Stimulated activated CD8-positive, alpha-beta memory T cell treated with anti-CD3 and anti-CD28 coated beads, Interleukin-15, amount 100 ng/mL, for 24 hours (primary cell): Measurements from ENCODE around the gene GALNT17.
"Not testable (repeated sequence)": the region's sequence is repeated elsewhere in the genome, so short reads cannot be mapped to it uniquely, and the experiment has no call there.

Source experiments
- DNase-seq: peaks from one replicate; pipeline ENCODE4 v3.0.0-alpha.2; 2020; ENCODE audit warnings: low read depth

The GALNT17 gene

DNA sequence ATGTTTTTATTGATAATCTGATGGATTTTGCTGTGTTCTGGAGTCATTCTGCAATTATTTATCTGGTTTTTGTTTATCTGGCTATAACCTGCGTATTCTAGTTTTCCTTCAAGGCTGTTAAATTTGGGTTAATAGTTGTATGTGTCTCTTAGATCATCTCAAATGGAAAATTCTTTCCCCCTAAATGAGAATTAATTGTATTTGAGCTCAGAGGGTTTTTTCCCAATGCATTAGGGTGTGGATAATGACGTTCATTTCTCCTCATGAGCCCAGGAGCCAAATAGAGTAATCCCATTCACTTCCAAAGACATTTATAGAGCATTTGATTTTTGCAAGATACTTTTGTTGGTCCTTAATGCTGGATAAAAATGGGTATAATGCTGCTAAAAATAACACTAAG, 564.6 kb downstream of the GALNT17 start:
- DNase-seq = no peak

DNA sequence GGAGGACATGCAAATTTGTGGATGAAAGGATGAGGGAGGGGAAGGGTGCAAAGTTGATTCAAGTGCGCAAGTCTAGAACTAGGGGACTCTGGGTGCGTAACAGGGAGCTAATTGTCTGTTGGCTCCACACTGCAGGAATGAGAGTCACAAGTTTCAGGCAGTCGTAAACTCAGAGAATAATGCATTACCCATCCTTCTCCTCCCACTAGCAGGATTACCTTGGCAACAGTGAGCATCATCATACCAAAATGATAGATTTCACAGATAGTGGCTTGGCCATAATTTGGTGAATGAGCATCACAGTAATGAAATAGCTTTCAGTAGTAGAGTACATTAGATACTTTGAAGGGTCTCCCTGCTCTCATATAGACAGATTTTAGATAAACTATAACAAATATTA, 565.5 kb downstream of the GALNT17 start:
- DNase-seq = no peak

DNA sequence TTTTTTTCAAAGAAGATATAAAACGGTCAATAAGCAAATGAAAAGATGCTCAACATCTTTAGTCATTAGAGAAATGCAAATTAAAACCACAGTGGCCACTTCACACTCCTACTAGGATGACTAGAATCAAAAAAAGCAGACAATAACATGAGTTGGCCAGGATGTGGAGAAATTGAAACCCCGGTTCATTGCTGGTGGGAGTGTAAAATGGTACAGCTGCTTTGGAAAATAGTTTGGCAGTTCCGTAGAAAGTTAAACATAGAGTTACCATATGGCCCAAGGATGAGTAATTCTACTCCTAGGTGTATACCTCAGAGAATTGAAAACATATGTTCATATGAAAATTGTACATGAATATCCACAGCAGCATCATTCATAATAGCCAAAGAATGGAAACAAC, 573.3 kb downstream of the GALNT17 start:
- DNase-seq = no peak

DNA sequence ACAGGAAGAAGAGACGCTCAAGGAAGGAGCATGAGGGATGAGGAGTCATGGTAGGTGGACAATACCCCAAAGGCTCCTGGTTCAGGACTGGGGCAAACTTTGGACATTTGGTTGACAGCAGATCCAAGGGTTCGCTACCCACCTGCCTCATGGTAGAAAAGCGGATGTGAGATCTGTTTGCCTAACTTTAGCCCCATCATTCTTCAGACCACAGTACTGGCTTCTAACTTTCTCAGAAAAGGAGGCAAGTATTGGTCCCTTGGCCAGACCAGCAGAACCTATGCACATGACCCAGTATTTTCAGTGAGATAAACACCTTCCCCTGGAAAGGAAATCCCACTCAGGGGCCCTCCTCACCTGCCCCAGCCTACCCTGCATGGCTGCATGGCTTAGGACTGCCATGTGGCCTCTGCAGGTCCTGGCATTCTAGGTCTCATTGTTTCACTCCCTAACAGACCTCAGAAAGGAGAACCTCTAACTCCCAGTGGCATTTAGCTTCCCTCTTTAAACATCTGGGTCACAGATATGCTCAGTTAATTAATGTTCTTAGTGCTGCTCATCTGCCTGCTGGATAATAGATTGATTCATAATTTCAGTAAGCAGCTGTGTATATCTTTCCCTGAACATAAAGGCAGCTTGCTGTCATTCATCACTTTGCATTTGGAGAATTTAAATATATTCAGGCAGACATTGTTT, 574.1 kb downstream of the GALNT17 start:
- no peak for DNase-seq

DNA sequence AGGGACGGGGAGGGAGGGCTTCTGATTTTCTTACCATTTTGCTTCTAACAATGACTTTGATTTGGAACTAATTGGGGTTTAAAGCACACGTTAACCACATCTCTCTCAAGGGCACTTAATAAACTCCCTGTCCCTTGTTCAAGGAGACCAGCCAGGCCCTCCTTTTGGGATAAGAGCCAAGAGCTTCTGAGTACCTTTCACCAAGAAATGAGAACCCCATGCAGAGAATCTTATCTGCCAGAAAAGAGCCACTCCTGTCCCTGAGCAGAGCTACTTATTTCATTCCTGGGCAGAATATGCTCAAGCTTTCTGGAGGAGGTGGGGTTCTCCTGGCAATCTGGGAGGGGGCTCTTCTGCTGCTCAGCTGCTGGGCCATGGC, 574.6 kb downstream of the GALNT17 start:
- no peak for DNase-seq

DNA sequence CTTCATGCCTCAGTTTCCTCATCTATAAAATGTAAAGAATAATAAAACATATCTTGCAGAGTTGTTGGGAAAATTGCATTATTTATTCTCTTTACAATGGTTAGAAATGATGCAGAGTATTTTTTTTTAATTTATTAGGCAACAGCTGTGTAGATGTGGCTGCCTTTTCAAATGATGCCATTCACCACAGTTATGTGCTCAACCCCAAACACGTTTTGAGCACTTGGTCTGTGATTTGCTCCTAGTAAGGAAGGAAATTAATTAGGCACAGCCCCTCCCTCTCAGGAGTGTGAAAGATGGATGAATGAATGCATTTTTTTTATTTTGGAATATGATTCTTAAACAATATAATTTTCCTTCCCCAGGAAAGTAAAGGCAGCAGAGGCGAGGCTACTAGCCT, 575.1 kb downstream of the GALNT17 start:
- no peak for DNase-seq

DNA sequence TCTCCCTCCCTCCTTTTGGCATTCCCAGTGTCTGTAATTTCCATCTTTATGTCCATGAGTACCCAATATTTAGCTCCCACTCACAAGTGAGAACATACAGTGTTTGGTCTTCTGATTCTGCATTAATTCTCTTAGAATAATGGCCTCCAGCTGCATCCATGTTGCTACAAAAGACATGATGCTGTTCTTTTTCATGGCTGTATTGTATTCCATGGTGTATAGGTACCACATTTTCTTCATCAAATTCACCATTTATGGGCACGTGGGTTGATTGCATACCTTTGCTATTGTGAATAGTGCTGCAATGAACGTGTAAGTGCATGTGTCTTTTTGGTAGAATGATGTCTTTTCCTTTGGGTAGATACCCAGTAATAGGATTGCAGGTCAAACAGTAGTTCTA, 576.8 kb downstream of the GALNT17 start:
- DNase-seq = no peak

DNA sequence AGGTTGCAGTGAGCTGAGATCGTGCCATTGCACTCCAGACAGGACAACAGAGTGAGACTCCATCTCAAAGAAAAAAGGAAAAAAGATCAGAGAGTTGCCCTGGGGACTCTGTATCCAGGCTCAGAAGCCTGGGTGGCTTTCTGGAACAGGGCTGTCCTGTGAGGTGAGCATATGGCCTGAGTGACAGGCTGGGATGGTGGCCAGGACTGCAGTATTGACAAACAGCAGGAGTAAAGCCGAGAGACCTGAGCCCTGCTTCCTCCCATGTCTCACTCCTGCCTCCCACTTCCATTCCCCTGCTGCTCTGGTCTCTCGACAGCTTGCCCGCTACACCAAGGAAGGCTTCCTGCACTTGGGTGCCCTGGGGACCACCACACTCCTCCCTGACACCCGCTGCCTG, 578.5 kb downstream of the GALNT17 start:
- DNase-seq = no peak

DNA sequence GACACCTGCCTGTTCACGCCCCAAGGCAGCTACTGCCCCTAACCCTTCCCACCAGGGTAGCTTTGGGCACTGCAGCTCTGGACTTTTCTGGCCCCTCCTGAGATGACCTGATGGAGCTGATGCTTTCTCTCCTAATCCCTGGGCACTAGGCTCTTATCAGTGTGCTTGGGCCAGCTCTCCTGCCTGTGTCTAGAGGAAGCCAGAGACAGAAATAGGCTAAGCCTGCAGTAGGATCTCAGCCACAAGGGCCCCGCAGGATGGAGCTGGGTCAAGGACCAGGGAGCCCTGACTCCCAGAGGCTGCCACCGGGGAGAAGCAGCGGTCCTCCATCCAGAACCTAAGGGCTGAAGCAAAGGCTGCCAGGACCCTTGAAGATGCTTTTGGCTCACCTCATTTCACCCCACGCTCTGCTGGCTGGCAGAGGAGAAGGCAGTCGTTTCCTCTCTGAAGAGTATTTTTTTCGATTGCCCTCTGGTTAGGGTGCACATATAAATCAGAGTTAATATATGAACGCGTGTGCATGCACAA, 580.8 kb downstream of the GALNT17 start:
- no peak for DNase-seq

DNA sequence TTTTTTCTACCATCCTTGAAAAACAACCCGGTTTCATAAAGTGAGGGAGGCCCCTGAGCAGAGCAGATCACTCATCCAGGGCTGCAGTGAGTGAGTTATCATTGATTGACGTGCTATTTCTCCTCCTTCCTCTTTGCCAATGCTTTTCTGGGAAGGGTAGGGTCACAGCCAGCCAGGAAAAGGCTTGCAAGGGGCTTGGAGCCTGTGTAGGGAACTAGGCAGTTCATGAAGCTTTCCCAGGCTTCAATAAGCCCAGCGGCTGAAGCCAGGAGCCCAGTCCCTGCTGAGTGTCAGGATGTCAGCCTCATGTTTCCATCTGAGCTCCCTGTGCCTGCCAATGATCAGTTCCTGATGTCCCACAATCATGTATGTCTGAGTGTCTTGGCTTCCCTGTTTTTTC, 584.7 kb downstream of the GALNT17 start:
- no peak for DNase-seq

DNA sequence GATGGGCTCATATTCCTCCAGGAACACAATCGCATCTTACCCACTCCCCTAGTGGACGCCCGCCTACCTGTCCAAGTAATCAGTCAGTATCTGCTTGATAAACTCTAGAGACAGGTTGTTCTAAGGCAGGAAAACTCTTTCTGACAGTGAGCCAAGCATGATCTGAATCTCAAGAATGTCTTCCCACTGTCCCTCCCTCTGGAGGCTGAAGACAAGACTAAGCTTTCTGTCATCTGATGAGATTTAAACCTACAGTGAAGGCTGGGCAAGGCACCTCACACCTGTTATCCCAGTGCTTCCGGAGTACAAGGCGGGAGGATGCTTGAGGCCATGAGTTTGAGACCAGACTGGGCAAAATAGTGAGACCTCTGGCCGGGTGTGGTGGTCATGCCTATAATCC, 586.6 kb downstream of the GALNT17 start:
- no peak for DNase-seq

DNA sequence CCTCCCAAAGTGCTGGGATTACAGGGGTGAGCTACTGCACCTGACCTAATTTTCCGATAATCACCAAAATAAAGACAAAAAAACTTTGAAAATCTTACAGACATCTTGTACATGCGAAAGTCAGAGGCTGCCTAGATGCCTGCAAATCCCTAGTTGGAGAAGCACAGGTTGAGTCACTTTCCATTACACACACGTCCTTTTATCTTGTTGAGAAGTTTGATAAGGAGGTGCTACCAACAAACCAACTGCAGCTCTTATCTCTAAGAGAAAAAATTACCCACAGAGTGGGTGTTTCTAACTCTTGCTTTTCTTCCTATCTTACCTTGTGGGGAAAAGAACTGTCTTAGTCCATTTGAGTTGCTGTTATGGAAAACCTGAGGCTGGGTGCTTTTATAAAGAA, 589.8 kb downstream of the GALNT17 start:
- no peak for DNase-seq

DNA sequence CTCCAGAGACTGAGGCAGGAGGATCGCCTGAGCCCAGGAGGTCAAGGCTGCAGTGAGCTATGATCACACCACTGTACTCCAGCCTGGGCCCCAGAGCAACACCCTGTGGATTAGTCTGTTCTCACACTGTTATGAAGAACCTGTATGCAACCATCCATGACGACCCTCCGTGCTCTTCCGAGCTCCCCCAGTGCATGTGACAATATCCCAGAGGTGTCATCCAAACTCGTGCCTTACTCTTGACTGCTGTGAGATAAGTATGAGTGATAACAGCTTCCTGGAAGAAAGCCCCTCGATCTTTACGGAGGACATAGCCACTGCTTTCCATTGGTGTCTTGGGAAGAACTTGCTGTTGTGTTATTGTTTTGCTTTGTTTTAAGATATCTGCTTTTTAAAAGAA, 591.9 kb downstream of the GALNT17 start:
- DNase-seq = no peak

DNA sequence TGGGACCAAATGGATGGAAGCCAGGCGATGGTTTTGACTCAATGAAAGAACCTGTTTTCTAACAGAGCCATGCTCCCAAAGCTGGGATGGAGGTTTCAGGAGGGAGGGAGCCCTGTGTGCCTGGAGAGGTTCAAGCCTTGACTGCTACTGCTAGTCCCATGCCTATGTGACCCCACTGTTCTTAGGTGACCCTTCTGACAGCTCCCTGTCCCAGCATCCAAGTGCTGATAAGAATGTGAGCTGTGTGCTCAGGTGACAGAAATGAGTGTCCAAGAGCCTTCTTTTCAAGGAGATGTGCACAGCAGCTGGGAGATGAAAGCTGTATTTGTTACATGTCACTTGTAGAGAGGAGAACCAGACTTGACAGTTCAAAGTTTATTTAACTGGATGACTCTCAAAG, 595.4 kb downstream of the GALNT17 start:
- no peak for DNase-seq

DNA sequence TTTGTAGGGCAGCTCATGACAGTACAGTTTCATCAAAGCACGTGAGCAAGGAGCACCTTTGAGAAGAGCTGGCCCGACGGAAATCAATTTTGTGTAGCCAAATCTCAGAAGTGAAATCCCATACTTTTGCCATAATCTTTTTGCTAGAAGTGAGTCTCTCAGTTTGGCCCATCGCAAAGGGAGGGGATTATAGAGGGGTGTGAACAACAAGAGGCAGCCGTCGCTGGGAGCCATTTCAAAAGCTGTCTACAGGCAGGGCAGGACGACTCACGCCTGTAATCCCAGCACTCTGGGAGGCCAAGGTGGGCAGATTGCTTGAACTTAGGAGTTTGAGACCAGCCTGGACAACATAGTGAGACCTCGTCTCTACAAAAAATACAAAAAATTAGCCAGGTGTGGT, 599.8 kb downstream of the GALNT17 start:
- no peak for DNase-seq

DNA sequence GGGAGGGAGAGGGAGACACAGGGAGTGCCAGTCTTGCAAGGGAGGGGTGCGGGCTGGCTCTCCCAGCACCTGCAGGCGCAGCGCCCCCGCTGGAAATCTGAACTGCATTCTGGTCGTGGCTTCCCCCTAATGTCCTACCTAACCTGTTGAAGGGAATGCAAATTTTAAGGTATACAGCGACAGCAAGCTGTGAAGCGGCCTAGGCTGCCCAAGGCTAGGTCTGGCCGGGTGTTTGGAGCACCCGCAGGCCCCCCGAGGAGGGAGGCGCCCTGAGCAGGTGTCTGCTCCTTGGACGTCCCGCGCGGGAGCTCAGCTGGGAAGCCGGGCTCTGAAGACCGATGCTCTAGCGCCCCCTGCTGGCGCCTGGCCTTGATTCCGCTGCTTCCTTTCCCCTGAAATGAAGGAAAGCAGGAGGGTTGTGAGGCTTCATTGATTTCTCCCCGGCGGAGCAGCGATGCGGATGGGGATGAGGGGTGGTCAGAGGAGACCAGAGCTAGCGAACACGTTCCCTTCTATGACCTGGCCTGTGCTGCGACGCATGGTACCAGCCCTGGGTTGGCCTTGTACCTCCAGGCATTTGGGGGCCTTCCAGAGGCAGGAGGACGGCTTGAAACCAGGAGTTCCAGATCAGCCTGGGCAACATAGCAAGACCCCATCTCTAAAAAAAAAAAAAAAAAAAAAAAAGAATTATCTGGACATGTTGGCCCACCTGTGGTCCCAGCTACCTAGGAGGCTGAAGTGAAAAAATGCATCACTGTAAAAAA, 601.3 kb downstream of the GALNT17 start:
- peak; percentile 48 for DNase-seq

DNA sequence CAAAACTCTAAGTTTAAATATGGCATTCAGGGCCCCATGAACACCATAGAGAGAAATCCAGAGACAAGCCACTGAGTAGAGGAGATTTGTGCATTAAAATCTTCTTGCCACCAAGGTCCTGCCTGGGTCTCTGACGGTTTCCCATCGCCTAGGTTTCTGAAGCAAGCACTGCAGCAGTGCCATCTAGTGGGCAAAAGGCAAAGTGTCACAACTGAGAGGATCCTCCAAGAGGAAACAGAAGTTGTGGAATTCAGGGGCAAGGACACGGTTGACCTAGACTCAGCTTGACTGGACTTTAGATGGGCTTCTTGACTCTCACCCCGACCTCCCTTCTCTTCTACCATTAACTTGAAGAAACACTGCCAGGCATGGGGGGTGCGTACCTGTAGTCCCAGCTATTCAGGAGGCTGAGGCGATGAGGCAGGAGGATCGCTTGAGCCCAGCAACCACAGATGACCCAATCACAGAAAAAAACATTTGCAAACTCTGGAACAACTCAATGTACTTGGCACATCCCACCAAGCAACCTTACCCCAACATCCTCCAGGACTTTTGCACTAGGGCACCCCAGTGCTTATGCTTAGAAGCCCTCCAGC, 604.1 kb downstream of the GALNT17 start:
- DNase-seq = no peak

DNA sequence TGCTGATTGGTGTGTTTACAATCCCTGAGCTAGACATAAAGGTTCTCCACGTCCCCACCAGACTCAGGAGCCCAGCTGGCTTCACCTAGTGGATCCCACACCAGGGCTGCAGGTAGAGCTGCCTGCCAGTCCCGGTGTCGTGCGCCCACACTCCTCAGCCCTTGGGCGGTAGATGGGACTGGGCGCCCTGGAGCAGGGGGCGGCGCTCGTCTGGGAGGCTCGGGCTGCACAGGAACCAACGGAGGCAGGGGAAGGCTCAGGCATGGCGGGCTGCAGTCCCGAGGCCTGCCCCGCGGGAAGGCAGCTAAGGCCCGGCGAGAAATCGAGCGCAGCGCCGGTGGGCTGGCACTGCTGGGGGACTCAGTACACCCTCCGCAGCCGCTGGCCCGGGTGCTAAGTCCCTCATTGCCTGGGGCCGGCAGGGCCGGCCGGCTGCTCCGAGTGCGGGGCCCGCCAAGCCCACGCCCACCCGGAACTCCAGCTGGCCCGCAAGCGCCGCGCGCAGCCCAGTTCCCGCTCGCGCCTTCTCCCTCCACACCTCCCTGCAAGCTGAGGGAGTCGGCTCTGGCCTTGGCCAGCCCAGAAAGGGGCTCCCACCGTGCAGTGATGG, 606.1 kb downstream of the GALNT17 start:
- DNase-seq = not testable (repeated sequence)

DNA sequence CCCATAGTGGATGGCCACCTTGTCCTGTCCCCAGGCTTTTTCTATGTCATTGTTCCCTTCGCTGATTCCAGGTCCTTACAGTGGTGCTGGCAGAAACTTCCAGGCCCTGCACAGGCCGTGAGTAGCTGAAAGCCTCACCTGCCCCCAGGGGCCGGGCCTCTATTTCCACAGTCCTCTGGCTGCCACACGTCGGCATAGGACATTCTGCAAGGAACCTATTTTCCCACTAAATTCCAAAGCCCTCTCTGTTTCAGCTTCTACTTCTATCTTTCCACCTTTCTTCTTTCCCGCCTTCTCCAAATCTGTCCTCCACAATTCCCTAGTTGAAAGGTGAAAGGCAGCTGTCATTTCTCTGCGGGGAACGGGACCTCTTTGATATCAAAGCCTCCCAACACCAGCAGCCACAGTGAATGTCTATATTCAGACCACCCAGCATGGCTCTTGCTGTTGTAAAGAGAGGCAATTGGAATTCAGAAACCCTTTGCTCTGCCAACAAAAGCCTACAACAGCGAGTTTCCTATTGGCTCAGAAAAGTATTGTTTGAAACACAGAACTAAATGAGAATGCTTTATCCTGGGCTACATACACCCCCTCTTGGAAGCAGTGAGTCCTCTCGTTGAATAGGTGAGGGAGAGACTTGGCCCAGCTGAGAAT, 607.7 kb downstream of the GALNT17 start:
- no peak for DNase-seq

DNA sequence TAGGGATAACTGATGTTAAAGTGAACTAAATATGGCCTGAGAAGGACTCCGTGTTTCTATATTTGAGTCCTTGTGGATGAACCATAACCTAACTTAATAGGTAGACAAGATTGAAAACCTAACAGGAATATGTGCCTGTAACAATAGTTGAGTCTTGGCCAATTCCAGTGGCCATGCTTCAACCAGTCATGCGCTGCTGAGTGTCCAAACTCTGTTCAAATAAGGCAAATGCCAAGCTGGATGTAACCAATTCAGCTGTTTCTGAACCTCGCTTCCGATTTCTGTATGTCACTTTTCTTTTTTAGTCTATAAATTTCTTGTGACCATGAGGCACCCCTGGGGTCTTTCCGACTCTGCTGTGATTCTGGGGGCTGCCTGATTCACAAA, 608.2 kb downstream of the GALNT17 start:
- DNase-seq = no peak

DNA sequence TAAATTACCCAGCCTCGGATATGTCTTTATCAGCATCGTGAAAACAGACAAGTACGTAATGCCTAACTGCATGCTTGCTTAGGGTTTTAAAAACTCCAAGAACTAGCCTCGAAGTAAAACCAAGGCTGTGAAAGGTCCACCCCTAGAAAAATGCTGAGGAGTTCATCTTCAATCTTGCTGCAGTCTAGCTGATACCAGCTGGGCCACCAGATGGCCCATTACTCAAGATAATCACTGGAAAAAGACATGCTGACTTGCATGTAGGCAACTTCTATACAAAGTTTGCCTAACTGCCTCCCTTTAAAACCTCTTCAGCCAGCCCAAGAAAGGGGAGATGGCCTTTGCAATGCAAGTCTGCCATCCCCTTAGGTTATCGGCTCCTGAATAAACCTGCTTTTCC, 614.1 kb downstream of the GALNT17 start:
- DNase-seq = no peak

DNA sequence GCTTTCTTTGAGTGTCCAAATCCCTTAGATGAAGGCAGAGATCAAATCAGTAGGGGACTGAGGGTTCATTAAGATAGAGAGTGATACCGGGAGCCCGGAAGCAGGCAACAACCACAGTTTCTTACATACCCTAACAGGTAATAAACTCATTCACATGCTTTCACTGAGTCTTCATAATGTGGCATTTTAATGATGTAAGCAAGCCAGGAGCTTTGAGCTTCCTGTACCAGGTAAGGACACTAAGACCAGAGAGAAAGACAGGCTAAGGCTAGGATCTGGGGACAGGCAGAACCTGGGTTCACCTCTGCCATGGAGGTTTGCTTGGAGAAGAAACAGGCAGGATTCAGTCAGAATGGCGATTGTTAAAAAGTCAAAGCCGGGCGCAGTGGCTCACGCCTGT, 618.3 kb downstream of the GALNT17 start:
- no peak for DNase-seq
